GM12878 (cell line): ENCODE data around the gene RAC2. TPM values are rescaled to one million over a fixed set of nuclear protein-coding genes. Genes with fewer than 3 reads are reported as not detected.

Experiments
- CHD1 ChIP-seq: IDR thresholded peaks from 2 replicates; pipeline ENCODE4 v1.6.1; 2012; ENCODE audit warnings: low read depth, low read length, improper control_type of control experiment
- FOXM1 ChIP-seq: IDR thresholded peaks from 2 replicates; pipeline ENCODE4 v1.6.1; 2012; ENCODE audit warnings: low read depth, mild to moderate bottlenecking, inconsistent platforms, low read length, moderate library complexity
- HDAC2 ChIP-seq: fragments of 200-600 bp; sonication (generic); IDR thresholded peaks from 2 replicates; pipeline ENCODE4 v1.6.1; 2017
- MYC ChIP-seq: IDR thresholded peaks from 2 replicates; pipeline ENCODE4 v1.6.1; 2011; ENCODE audit warnings: mild to moderate bottlenecking, low read length, moderate library complexity, inconsistent platforms; ENCODE audit not compliant: insufficient read depth, insufficient replicate concordance, insufficient read length, severe bottlenecking
- NBN ChIP-seq: fragments of 450-650 bp; IDR thresholded peaks from 2 replicates; pipeline ENCODE4 v1.6.1; 2016
- NFYA ChIP-seq: IDR thresholded peaks from 2 replicates; pipeline ENCODE4 v1.6.1; 2011; ENCODE audit warnings: low read depth, mild to moderate bottlenecking, low read length, improper control_type of control experiment, borderline replicate concordance
- NFYB ChIP-seq: IDR thresholded peaks from 2 replicates; pipeline ENCODE4 v1.6.1; 2011; ENCODE audit warnings: low read depth, mild to moderate bottlenecking, low read length, improper control_type of control experiment, moderate library complexity; ENCODE audit not compliant: insufficient read depth
- RCOR1 ChIP-seq: conservative IDR thresholded peaks from 2 replicates; pipeline ENCODE4 v1.6.1; 2012; ENCODE audit warnings: low read depth, low read length, improper control_type of control experiment
- SREBF2 ChIP-seq: IDR thresholded peaks from 2 replicates; pipeline ENCODE4 v1.6.1; 2012; ENCODE audit warnings: mild to moderate bottlenecking, low read length
- STAT1 ChIP-seq: fragments of 450-650 bp; conservative IDR thresholded peaks from 2 replicates; pipeline ENCODE4 v1.6.1; 2014; ENCODE audit warnings: antibody characterized with exemption, mild to moderate bottlenecking
- TBL1XR1 ChIP-seq: IDR thresholded peaks from 2 replicates; pipeline ENCODE4 v1.6.1; 2012; ENCODE audit warnings: low read depth, low read length, improper control_type of control experiment
- WRNIP1 ChIP-seq: IDR thresholded peaks from 2 replicates; pipeline ENCODE4 v1.6.1; 2011; ENCODE audit warnings: low read depth, low read length, improper control_type of control experiment, borderline replicate concordance
- ZZZ3 ChIP-seq: IDR thresholded peaks from 2 replicates; pipeline ENCODE4 v1.6.1; 2011; ENCODE audit warnings: low read depth; ENCODE audit not compliant: control insufficient read depth, insufficient read length
- polyA plus RNA-seq, 11 experiments: library from polyadenylated mRNA; depleted of rRNA in 4 of 11; unstranded in 6 of 11; stranded (reverse) in 5 of 11; fragments of >200 nt; fragmentation: Nextera tagmentation in 4 of 11; fragmentation: Illumina TruSeq in 1 of 11; extraction: Ambion mirVana in 4 of 11; extraction: Trizol in 1 of 11; gene quantifications; 1 replicate in 1 of 11; 2 replicates in 10 of 11; pipeline versions ENCODE4 v1.2.1 to v1.2.3, GENCODE V29; 2011 to 2016; ENCODE audit warnings: inconsistent platforms in 2 of 11, missing spikeins in 2 of 11, low read depth in 1 of 11
- total RNA-seq, 4 experiments: library from RNA; depleted of rRNA in 3 of 4; stranded (reverse); fragments of >200 nt in 3 of 4; fragmentation: Illumina TruSeq in 1 of 4; extraction: Trizol in 1 of 4; gene quantifications; 2 replicates each; pipeline versions ENCODE4 v1.2.1 to v1.2.3, GENCODE V29; 2013 to 2021
- TF ChIP-seq, protein P1 (sequence below): fragments of 450-650 bp; IDR thresholded peaks from 2 replicates; pipeline ENCODE4 v1.6.1; 2017; ENCODE audit warnings: antibody characterized with exemption, mild to moderate bottlenecking, moderate library complexity
- TF ChIP-seq, protein P2 (sequence below): IDR thresholded peaks from 2 replicates; pipeline ENCODE4 v1.6.1; 2012; ENCODE audit warnings: low read depth, low read length, improper control_type of control experiment
- TF ChIP-seq, protein P3 (sequence below): fragments of 450-650 bp; IDR thresholded peaks from 2 replicates; pipeline ENCODE4 v1.6.1; 2018; ENCODE audit warnings: mild to moderate bottlenecking, low read depth, moderate library complexity; ENCODE audit not compliant: partially characterized antibody
- TF ChIP-seq, protein P4 (sequence below): IDR thresholded peaks from 2 replicates; pipeline ENCODE4 v1.6.1; 2012; ENCODE audit warnings: low read depth, low read length, improper control_type of control experiment
- TF ChIP-seq, protein P5 (sequence below): fragments of 450-650 bp; IDR thresholded peaks from 2 replicates; pipeline ENCODE4 v1.6.1; 2017; ENCODE audit warnings: low read depth, mild to moderate bottlenecking, moderate library complexity
- TF ChIP-seq, protein P6 (sequence below): IDR thresholded peaks from 2 replicates; pipeline ENCODE4 v1.6.1; 2011; ENCODE audit warnings: low read depth, low read length, improper control_type of control experiment, borderline replicate concordance

Gene RAC2
- total and polyA plus RNA-seq, 10 of the 15 experiments (the other 5 are each of a cell fraction or from before 2014, with no cell fraction given): 102 to 386 (median 304) TPM

DNA sequence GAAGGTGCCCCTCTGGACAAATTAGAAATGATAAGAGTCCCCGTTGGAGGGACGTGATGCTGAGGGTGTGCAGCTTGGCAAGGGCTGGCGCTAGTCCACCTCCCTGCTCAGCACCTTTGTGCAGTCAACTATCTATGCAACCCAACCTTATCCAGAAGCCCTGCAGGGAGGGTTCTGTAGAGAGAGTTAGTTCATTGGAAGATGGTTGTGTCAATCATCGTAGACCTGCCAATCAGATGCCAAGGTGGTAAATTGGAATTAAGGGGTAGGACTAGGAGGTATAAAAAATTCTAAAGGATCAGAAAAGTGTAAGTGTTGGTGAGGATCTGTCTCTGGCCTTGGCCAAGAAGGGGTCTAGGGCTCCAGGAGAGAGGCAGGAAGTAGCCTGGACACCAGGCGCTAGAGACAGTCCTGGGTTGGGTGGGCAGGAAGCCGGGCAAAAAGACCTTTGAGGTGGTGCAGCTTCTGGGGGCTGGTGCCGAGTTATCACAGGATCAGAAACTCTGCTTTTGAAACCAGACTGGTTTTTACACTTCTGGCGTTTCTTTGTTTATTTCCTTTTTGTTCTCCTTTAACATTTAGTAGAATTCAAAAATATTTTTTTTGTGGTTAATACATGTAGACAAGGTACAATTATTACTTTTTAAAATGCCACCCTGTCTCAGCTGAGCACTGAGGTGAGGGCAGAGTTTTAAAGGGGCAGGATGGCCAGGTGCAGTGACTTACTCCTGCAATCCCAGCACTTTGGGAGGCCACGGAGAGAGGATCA, 57.7 kb downstream of the RAC2 start (continued):
- TF ChIP-seq, protein P1, sequence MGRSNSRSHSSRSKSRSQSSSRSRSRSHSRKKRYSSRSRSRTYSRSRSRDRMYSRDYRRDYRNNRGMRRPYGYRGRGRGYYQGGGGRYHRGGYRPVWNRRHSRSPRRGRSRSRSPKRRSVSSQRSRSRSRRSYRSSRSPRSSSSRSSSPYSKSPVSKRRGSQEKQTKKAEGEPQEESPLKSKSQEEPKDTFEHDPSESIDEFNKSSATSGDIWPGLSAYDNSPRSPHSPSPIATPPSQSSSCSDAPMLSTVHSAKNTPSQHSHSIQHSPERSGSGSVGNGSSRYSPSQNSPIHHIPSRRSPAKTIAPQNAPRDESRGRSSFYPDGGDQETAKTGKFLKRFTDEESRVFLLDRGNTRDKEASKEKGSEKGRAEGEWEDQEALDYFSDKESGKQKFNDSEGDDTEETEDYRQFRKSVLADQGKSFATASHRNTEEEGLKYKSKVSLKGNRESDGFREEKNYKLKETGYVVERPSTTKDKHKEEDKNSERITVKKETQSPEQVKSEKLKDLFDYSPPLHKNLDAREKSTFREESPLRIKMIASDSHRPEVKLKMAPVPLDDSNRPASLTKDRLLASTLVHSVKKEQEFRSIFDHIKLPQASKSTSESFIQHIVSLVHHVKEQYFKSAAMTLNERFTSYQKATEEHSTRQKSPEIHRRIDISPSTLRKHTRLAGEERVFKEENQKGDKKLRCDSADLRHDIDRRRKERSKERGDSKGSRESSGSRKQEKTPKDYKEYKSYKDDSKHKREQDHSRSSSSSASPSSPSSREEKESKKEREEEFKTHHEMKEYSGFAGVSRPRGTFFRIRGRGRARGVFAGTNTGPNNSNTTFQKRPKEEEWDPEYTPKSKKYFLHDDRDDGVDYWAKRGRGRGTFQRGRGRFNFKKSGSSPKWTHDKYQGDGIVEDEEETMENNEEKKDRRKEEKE: no peak
- no peak for TF ChIP-seq FOXM1
- TF ChIP-seq, protein P2, sequence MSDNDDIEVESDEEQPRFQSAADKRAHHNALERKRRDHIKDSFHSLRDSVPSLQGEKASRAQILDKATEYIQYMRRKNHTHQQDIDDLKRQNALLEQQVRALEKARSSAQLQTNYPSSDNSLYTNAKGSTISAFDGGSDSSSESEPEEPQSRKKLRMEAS: no peak
- TF ChIP-seq, protein P3, sequence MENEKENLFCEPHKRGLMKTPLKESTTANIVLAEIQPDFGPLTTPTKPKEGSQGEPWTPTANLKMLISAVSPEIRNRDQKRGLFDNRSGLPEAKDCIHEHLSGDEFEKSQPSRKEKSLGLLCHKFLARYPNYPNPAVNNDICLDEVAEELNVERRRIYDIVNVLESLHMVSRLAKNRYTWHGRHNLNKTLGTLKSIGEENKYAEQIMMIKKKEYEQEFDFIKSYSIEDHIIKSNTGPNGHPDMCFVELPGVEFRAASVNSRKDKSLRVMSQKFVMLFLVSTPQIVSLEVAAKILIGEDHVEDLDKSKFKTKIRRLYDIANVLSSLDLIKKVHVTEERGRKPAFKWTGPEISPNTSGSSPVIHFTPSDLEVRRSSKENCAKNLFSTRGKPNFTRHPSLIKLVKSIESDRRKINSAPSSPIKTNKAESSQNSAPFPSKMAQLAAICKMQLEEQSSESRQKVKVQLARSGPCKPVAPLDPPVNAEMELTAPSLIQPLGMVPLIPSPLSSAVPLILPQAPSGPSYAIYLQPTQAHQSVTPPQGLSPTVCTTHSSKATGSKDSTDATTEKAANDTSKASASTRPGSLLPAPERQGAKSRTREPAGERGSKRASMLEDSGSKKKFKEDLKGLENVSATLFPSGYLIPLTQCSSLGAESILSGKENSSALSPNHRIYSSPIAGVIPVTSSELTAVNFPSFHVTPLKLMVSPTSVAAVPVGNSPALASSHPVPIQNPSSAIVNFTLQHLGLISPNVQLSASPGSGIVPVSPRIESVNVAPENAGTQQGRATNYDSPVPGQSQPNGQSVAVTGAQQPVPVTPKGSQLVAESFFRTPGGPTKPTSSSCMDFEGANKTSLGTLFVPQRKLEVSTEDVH: no peak
- peak; percentile 47; the same call in 1 of the 2 replicates for TF ChIP-seq NFYA
- TF ChIP-seq NFYB: peak; percentile 96
- TF ChIP-seq STAT1: no peak
- TF ChIP-seq, protein P4, sequence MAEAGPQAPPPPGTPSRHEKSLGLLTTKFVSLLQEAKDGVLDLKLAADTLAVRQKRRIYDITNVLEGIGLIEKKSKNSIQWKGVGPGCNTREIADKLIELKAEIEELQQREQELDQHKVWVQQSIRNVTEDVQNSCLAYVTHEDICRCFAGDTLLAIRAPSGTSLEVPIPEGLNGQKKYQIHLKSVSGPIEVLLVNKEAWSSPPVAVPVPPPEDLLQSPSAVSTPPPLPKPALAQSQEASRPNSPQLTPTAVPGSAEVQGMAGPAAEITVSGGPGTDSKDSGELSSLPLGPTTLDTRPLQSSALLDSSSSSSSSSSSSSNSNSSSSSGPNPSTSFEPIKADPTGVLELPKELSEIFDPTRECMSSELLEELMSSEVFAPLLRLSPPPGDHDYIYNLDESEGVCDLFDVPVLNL: peak; percentile 88
- no peak for TF ChIP-seq NBN
- TF ChIP-seq, protein P5, sequence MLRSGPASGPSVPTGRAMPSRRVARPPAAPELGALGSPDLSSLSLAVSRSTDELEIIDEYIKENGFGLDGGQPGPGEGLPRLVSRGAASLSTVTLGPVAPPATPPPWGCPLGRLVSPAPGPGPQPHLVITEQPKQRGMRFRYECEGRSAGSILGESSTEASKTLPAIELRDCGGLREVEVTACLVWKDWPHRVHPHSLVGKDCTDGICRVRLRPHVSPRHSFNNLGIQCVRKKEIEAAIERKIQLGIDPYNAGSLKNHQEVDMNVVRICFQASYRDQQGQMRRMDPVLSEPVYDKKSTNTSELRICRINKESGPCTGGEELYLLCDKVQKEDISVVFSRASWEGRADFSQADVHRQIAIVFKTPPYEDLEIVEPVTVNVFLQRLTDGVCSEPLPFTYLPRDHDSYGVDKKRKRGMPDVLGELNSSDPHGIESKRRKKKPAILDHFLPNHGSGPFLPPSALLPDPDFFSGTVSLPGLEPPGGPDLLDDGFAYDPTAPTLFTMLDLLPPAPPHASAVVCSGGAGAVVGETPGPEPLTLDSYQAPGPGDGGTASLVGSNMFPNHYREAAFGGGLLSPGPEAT: no peak
- TF ChIP-seq RCOR1: no peak
- TF ChIP-seq CHD1: no peak
- TF ChIP-seq SREBF2: no peak
- no peak for TF ChIP-seq MYC
- TF ChIP-seq, protein P6, sequence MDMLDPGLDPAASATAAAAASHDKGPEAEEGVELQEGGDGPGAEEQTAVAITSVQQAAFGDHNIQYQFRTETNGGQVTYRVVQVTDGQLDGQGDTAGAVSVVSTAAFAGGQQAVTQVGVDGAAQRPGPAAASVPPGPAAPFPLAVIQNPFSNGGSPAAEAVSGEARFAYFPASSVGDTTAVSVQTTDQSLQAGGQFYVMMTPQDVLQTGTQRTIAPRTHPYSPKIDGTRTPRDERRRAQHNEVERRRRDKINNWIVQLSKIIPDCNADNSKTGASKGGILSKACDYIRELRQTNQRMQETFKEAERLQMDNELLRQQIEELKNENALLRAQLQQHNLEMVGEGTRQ: no peak
- no peak for TF ChIP-seq ZZZ3
- TF ChIP-seq TBL1XR1: no peak
- no peak for TF ChIP-seq WRNIP1
- TF ChIP-seq HDAC2: no peak
